ENCODE data around the gene IFNA1.
"Not testable (repeated sequence)": the region's sequence is repeated elsewhere in the genome, so short reads cannot be mapped to it uniquely, and the experiment has no call there.

IFNA1 gene

GRCh38 chr9:21440139-21440538, at the start of gene IFNA1:
IFNA1 (plus strand) TSS chr9:21440439; CDS start chr9:21440508, 69 bp downstream.
- no peak for DNase-seq (ENCODE audit: low read depth in 3 of 3)

GRCh38 chr9:21392270-21392669, 48.0 kb upstream of the IFNA1 start:
- DNase-seq (ENCODE audit: low read depth in 3 of 3), result no peak

- DNase-seq (ENCODE audit: low read depth in 3 of 3), result peak; percentile 22 to 47 (median 44)
Measured at GRCh38 chr9:21395778-21396717, 44.2 kb upstream of the IFNA1 start.

- no peak for DNase-seq (ENCODE audit: low read depth in 3 of 3)
Measured at GRCh38 chr9:21398955-21399489, 41.2 kb upstream of the IFNA1 start.

GRCh38 chr9:21399956-21400355, 40.3 kb upstream of the IFNA1 start:
- no peak for DNase-seq (ENCODE audit: low read depth in 3 of 3)

- no peak for DNase-seq (ENCODE audit: low read depth in 3 of 3)
Measured at GRCh38 chr9:21402386-21403251, 37.6 kb upstream of the IFNA1 start.

- no peak for DNase-seq (ENCODE audit: low read depth in 3 of 3)
Measured at GRCh38 chr9:21404146-21404545, 36.1 kb upstream of the IFNA1 start.

- no peak for DNase-seq (ENCODE audit: low read depth in 3 of 3)
Measured at GRCh38 chr9:21408817-21409216, 31.4 kb upstream of the IFNA1 start, which contains the start of gene IFNA8. IFNA8 (plus strand) TSS chr9:21409117; CDS start chr9:21409177, 60 bp downstream.

GRCh38 chr9:21412107-21412506, 28.1 kb upstream of the IFNA1 start:
- DNase-seq (ENCODE audit: low read depth in 3 of 3), result no peak

GRCh38 chr9:21413151-21413550, 27.1 kb upstream of the IFNA1 start:
- no peak for DNase-seq (ENCODE audit: low read depth in 3 of 3)

- no peak for DNase-seq (ENCODE audit: low read depth in 3 of 3)
Measured at GRCh38 chr9:21413624-21414023, 26.6 kb upstream of the IFNA1 start.

GRCh38 chr9:21414220-21414940, 25.9 kb upstream of the IFNA1 start:
- DNase-seq (ENCODE audit: low read depth in 3 of 3), result no peak

GRCh38 chr9:21415493-21416267, 24.6 kb upstream of the IFNA1 start:
- no peak for DNase-seq (ENCODE audit: low read depth in 3 of 3)

GRCh38 chr9:21428235-21428634, 12.0 kb upstream of the IFNA1 start:
- no peak for DNase-seq (ENCODE audit: low read depth in 3 of 3)

- no peak for DNase-seq (ENCODE audit: low read depth in 3 of 3)
Measured at GRCh38 chr9:21429191-21429590, 11.0 kb upstream of the IFNA1 start.

GRCh38 chr9:21432672-21433425, 7.4 kb upstream of the IFNA1 start:
- no peak for DNase-seq (ENCODE audit: low read depth in 3 of 3)

- DNase-seq (ENCODE audit: low read depth in 3 of 3), result peak in 1 of 3 experiments; percentile 35
Measured at GRCh38 chr9:21434202-21435014, 5.8 kb upstream of the IFNA1 start.

GRCh38 chr9:21435015-21435383, 5.2 kb upstream of the IFNA1 start:
- not testable (repeated sequence) for DNase-seq (ENCODE audit: low read depth in 3 of 3)

Data from stimulated activated CD4-positive, alpha-beta T cell treated with anti-CD3 and anti-CD28 coated beads, TNF-alpha, amount 100 ng/mL, for 4 hours (primary cell).